IMR-90 (cell line): ENCODE measurements around the gene FRAS1. TPM values are rescaled to one million over a fixed set of nuclear protein-coding genes. Genes with fewer than 3 reads are reported as not detected.

Experiments used
- ATAC-seq: fragments of 200-7000 bp; cut with Tn5 transposase; 2 replicates; pipeline ENCODE4 v1.9.1; 2020; ENCODE audit warnings: low read depth, mild to moderate bottlenecking, moderate library complexity
- BruUV-seq: library from RNA; stranded (reverse); fragments of 400-500 nt; replicated peaks from 2 replicates; lab custom pipeline; 2021; lab: Mats Ljungman, UMichigan
- CTCF ChIA-PET: fragments of 300-600 bp; formaldehyde crosslinking; extraction: SDS; loops from one replicate; lab custom pipeline; 2021; ENCODE audit warnings: antibody characterized with exemption; lab: Yijun Ruan, JAX
- POLR2A ChIA-PET: fragments of 300-600 bp; sonication (Branson Sonifier 250); formaldehyde crosslinking; loops from one replicate; lab custom pipeline; 2022; ENCODE audit warnings: antibody characterized with exemption; ENCODE audit not compliant: unreplicated experiment; lab: Charles Lee
- DNase-seq: peaks from one replicate; pipeline ENCODE4 v3.0.0; 2013
- H2AFZ ChIP-seq: replicated peaks from 2 replicates; pipeline ENCODE3; 2013; ENCODE audit warnings: low read length, mild to moderate bottlenecking; ENCODE audit not compliant: poor library complexity
- H2AK5ac ChIP-seq: 2 replicates; pipeline ENCODE4 v1.6.1; 2013; ENCODE audit warnings: low read depth, low read length, inconsistent platforms
- H2AK9ac ChIP-seq: replicated peaks from 2 replicates; pipeline ENCODE3; 2013; ENCODE audit warnings: mild to moderate bottlenecking, low read depth, low read length, moderate library complexity; ENCODE audit not compliant: poor library complexity
- H2BK120ac ChIP-seq: 2 replicates; pipeline ENCODE4 v1.6.1; 2013; ENCODE audit warnings: low read depth, low read length, inconsistent platforms
- H2BK15ac ChIP-seq: 3 replicates; pipeline ENCODE4 v1.6.1; 2013; ENCODE audit warnings: low read depth, low read length, inconsistent platforms
- H2BK20ac ChIP-seq: 2 replicates; pipeline ENCODE4 v1.6.1; 2013; ENCODE audit warnings: low read depth, mild to moderate bottlenecking, inconsistent platforms, low read length, moderate library complexity
- H2BK5ac ChIP-seq: 2 replicates; pipeline ENCODE4 v1.6.1; 2013; ENCODE audit warnings: mild to moderate bottlenecking, low read depth, low read length, inconsistent platforms; ENCODE audit not compliant: poor library complexity, severe bottlenecking
- H3K14ac ChIP-seq: replicated peaks from 2 replicates; pipeline ENCODE4 v1.6.1; 2013; ENCODE audit warnings: low read depth, low read length, inconsistent platforms
- H3K18ac ChIP-seq: 2 replicates; pipeline ENCODE4 v1.6.1; 2013; ENCODE audit warnings: low read depth, low read length, control low read depth
- H3K23ac ChIP-seq: 2 replicates; pipeline ENCODE4 v1.6.1; 2013; ENCODE audit warnings: low read depth, low read length, inconsistent platforms
- H3K27ac ChIP-seq: 2 replicates; pipeline ENCODE4 v1.5.1; 2013; ENCODE audit warnings: mild to moderate bottlenecking, control low read depth, low read length; ENCODE audit not compliant: insufficient read depth
- H3K27me3 ChIP-seq: 2 replicates; pipeline ENCODE4 v1.6.1; 2013; ENCODE audit warnings: low read length; ENCODE audit not compliant: control insufficient read depth, insufficient read depth
- H3K36me3 ChIP-seq: 2 replicates; pipeline ENCODE4 v1.6.1; 2013; ENCODE audit warnings: low read length, mixed read lengths; ENCODE audit not compliant: control insufficient read depth, insufficient read depth
- H3K4ac ChIP-seq: 2 replicates; pipeline ENCODE4 v1.6.1; 2013; ENCODE audit warnings: low read depth, low read length, inconsistent platforms
- H3K4me1 ChIP-seq: 2 replicates; pipeline ENCODE4 v1.6.1; 2013; ENCODE audit warnings: low read length, mixed read lengths; ENCODE audit not compliant: control insufficient read depth, insufficient read depth
- H3K4me2 ChIP-seq: 2 replicates; pipeline ENCODE4 v1.6.1; 2013; ENCODE audit warnings: low read depth, mild to moderate bottlenecking, control low read depth, low read length, moderate library complexity
- H3K4me3 ChIP-seq: 2 replicates; pipeline ENCODE4 v1.5.1; 2013; ENCODE audit warnings: low read depth, mild to moderate bottlenecking, control low read depth, low read length, moderate library complexity; ENCODE audit not compliant: insufficient read depth
- H3K56ac ChIP-seq: 2 replicates; pipeline ENCODE4 v1.6.1; 2013; ENCODE audit warnings: low read length, inconsistent platforms; ENCODE audit not compliant: insufficient read depth; ENCODE audit errors: extremely low read depth
- H3K79me1 ChIP-seq, 2 experiments: 2 replicates each; pipeline ENCODE4 v1.6.1; 2013; ENCODE audit warnings: low read length in 2 of 2, inconsistent platforms in 1 of 2, low read depth in 1 of 2
- H3K9ac ChIP-seq: 2 replicates; pipeline ENCODE4 v1.6.1; 2013; ENCODE audit warnings: low read depth, low read length, control low read depth
- H3K9me1 ChIP-seq: 2 replicates; pipeline ENCODE4 v1.6.1; 2013; ENCODE audit warnings: low read length, inconsistent platforms; ENCODE audit not compliant: insufficient read depth
- H3K9me3 ChIP-seq: 2 replicates; pipeline ENCODE4 v1.6.1; 2013; ENCODE audit warnings: low read length; ENCODE audit not compliant: control insufficient read depth, insufficient read depth
- H4K20me1 ChIP-seq: 2 replicates; pipeline ENCODE4 v1.6.1; 2013; ENCODE audit warnings: low read length, inconsistent platforms; ENCODE audit not compliant: insufficient read depth
- H4K5ac ChIP-seq: 2 replicates; pipeline ENCODE4 v1.6.1; 2013; ENCODE audit warnings: mild to moderate bottlenecking, low read depth, low read length, control low read depth
- H4K8ac ChIP-seq, 2 experiments: 2 replicates each; pipeline ENCODE4 v1.6.1; 2013; ENCODE audit warnings: low read depth in 2 of 2, low read length in 2 of 2, control low read depth in 1 of 2, inconsistent platforms in 1 of 2
- H4K91ac ChIP-seq: 2 replicates; pipeline ENCODE4 v1.6.1; 2013; ENCODE audit warnings: low read depth, low read length, inconsistent platforms; ENCODE audit not compliant: insufficient read depth
- BHLHE40 ChIP-seq: fragments of 150-350 bp; IDR thresholded peaks from 2 replicates; pipeline ENCODE4 v1.6.1; 2016; ENCODE audit warnings: mild to moderate bottlenecking, low read depth, low read length
- CEBPB ChIP-seq: IDR thresholded peaks from 2 replicates; pipeline ENCODE4 v1.6.1; 2012; ENCODE audit warnings: low read depth, low read length, improper control_type of control experiment
- CHD1 ChIP-seq: IDR thresholded peaks from 2 replicates; pipeline ENCODE4 v1.6.1; 2012; ENCODE audit warnings: low read depth, low read length, improper control_type of control experiment
- FOS ChIP-seq: fragments of 150-350 bp; IDR thresholded peaks from 2 replicates; pipeline ENCODE4 v1.6.1; 2016; ENCODE audit warnings: low read depth, low read length
- MAFK ChIP-seq: IDR thresholded peaks from 2 replicates; pipeline ENCODE4 v1.6.1; 2012; ENCODE audit warnings: low read depth, low read length, improper control_type of control experiment
- MAZ ChIP-seq: IDR thresholded peaks from 2 replicates; pipeline ENCODE4 v1.6.1; 2012; ENCODE audit warnings: low read depth, mild to moderate bottlenecking, low read length, improper control_type of control experiment, moderate library complexity, borderline replicate concordance
- MXI1 ChIP-seq: IDR thresholded peaks from 2 replicates; pipeline ENCODE4 v1.6.1; 2012; ENCODE audit warnings: low read depth, mild to moderate bottlenecking, low read length, moderate library complexity, borderline replicate concordance
- NFE2L2 ChIP-seq: fragments of 150-350 bp; IDR thresholded peaks from 2 replicates; pipeline ENCODE4 v1.6.1; 2016; ENCODE audit warnings: low read depth, mild to moderate bottlenecking, low read length
- POLR2A ChIP-seq: IDR thresholded peaks from 2 replicates; pipeline ENCODE4 v1.6.1; 2012; ENCODE audit warnings: mild to moderate bottlenecking, low read depth, low read length
- RAD21 ChIP-seq: IDR thresholded peaks from 2 replicates; pipeline ENCODE4 v1.6.1; 2012; ENCODE audit warnings: low read length, improper control_type of control experiment
- RCOR1 ChIP-seq: IDR thresholded peaks from 2 replicates; pipeline ENCODE4 v1.6.1; 2012; ENCODE audit warnings: mild to moderate bottlenecking, low read length, improper control_type of control experiment; ENCODE audit not compliant: insufficient replicate concordance
- RFX5 ChIP-seq: IDR thresholded peaks from 2 replicates; pipeline ENCODE4 v1.8.0; 2012; ENCODE audit warnings: low read depth, mild to moderate bottlenecking, low read length, moderate library complexity
- SMC3 ChIP-seq: fragments of 150-350 bp; IDR thresholded peaks from 2 replicates; pipeline ENCODE4 v1.6.1; 2016; ENCODE audit warnings: low read depth, mild to moderate bottlenecking, antibody characterized with exemption, low read length, moderate library complexity
- WGBS, 2 experiments: methylation state at CpG; one replicate each; pipeline versions ENCODE4 v1.1.5 to v1.1.7; 2013; ENCODE audit warnings: missing lambda C conversion rate in 2 of 2; ENCODE audit not compliant: insufficient read length in 1 of 2; ENCODE audit errors: extremely low coverage in 2 of 2; 5-methylcytosine and 5-hydroxymethylcytosine counted together
- dilution Hi-C: fragments of 300-500 bp; cut with HindIII; formaldehyde crosslinking; loops from one replicate; pipeline ENCODE4 v1.14.3; 2018; ENCODE audit warnings: low sequenced_read_pairs; ENCODE audit not compliant: unreplicated experiment
- in situ Hi-C: fragments of 300-500 bp; cut with MboI; formaldehyde crosslinking; loops from 3 replicates; pipeline ENCODE4 v1.14.3; 2019; ENCODE audit warnings: low sequenced_read_pairs, inconsistent platforms, mixed read lengths
- intact Hi-C: fragments of 100-400 bp; cut with micrococcal nuclease; formaldehyde crosslinking; loops from 2 replicates; pipeline ENCODE4 v1.10.0; 2022
- polyA plus RNA-seq, 3 experiments: library from polyadenylated mRNA; depleted of rRNA; stranded (reverse); fragments of >200 nt; gene quantifications; 2 replicates each; pipeline ENCODE4 v1.2.3, GENCODE V29; 2012; ENCODE audit warnings: low replicate concordance in 1 of 3
- total RNA-seq: library from RNA; depleted of rRNA; stranded (reverse); fragments of >200 nt; gene quantifications from 2 replicates; pipeline ENCODE4 v1.2.3, GENCODE V29; 2012
- TF ChIP-seq, protein P1 (sequence below): fragments of 150-350 bp; IDR thresholded peaks from 2 replicates; pipeline ENCODE4 v1.6.1; 2016; ENCODE audit warnings: low read depth, mild to moderate bottlenecking, low read length, moderate library complexity, borderline replicate concordance
- TF ChIP-seq, protein P2 (sequence below): fragments of 150-350 bp; IDR thresholded peaks from 2 replicates; pipeline ENCODE4 v1.6.1; 2017; ENCODE audit warnings: mild to moderate bottlenecking, antibody characterized with exemption, low read length, low read depth
- TF ChIP-seq, protein P3 (sequence below): conservative IDR thresholded peaks from 2 replicates; pipeline ENCODE4 v1.5.1; 2012; ENCODE audit warnings: mild to moderate bottlenecking, low read depth, low read length, improper control_type of control experiment

The FRAS1 gene
- total and polyA plus RNA-seq, 2 of the 4 experiments (the other 2 are of a cell fraction): under 0.01 to 0.03 TPM

DNA sequence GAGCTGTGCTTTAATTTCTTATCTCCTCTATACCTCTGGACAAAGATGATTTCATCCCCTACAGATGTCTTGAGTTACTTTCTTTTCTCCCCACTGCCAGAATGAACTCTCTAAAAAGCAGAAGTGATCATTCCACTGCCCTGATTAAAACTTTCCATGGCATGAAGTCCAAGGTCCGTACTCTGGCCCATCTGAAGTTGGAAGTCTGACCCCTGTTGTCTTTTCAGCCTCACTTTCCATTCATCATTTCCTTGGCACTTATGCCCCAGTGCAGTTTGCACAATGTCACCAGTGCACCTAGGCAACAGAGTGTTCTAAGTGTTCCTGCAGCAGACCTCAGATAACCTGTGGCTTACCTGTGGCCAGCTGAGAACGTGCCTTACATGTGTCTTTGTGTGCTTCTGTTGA is 242.4 kb downstream of the FRAS1 start:
- peaks cover 6% of the 10 kb centered on the region for H3K4me1 ChIP-seq
- no peak overlapping the region for H4K5ac ChIP-seq
- no peak overlapping the region for H3K4ac ChIP-seq
- no peak overlapping the region for H2AFZ ChIP-seq
- no peaks in the 10 kb centered on the region for H3K36me3 ChIP-seq
- no peak overlapping the region for H2BK20ac ChIP-seq
- CTCF ChIA-PET: no interaction called here
- no peaks in the 10 kb centered on the region for H3K9me3 ChIP-seq
- no peak overlapping the region for H3K4me2 ChIP-seq
- H3K14ac ChIP-seq: no peak overlapping the region
- H4K91ac ChIP-seq: no peak overlapping the region
- peak; percentile 28; the same call in 1 of the 2 replicates for ATAC-seq
- dilution Hi-C loops: no loop called here
- no peak overlapping the region for H3K56ac ChIP-seq
- TF ChIP-seq CHD1: no peak
- no peak for TF ChIP-seq MAZ
- TF ChIP-seq CEBPB: no peak
- no peak for TF ChIP-seq RAD21
- TF ChIP-seq MXI1: no peak
- TF ChIP-seq, protein P1, sequence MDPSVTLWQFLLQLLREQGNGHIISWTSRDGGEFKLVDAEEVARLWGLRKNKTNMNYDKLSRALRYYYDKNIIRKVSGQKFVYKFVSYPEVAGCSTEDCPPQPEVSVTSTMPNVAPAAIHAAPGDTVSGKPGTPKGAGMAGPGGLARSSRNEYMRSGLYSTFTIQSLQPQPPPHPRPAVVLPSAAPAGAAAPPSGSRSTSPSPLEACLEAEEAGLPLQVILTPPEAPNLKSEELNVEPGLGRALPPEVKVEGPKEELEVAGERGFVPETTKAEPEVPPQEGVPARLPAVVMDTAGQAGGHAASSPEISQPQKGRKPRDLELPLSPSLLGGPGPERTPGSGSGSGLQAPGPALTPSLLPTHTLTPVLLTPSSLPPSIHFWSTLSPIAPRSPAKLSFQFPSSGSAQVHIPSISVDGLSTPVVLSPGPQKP: no peak
- TF ChIP-seq POLR2A: no peak
- no peak for TF ChIP-seq RCOR1
- TF ChIP-seq FOS: no peak
- no peak for TF ChIP-seq NFE2L2
- TF ChIP-seq, protein P2, sequence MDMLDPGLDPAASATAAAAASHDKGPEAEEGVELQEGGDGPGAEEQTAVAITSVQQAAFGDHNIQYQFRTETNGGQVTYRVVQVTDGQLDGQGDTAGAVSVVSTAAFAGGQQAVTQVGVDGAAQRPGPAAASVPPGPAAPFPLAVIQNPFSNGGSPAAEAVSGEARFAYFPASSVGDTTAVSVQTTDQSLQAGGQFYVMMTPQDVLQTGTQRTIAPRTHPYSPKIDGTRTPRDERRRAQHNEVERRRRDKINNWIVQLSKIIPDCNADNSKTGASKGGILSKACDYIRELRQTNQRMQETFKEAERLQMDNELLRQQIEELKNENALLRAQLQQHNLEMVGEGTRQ: no peak
- TF ChIP-seq BHLHE40: no peak
- no peak for TF ChIP-seq MAFK
- TF ChIP-seq SMC3: no peak
- TF ChIP-seq RFX5: no peak
- TF ChIP-seq, protein P3, sequence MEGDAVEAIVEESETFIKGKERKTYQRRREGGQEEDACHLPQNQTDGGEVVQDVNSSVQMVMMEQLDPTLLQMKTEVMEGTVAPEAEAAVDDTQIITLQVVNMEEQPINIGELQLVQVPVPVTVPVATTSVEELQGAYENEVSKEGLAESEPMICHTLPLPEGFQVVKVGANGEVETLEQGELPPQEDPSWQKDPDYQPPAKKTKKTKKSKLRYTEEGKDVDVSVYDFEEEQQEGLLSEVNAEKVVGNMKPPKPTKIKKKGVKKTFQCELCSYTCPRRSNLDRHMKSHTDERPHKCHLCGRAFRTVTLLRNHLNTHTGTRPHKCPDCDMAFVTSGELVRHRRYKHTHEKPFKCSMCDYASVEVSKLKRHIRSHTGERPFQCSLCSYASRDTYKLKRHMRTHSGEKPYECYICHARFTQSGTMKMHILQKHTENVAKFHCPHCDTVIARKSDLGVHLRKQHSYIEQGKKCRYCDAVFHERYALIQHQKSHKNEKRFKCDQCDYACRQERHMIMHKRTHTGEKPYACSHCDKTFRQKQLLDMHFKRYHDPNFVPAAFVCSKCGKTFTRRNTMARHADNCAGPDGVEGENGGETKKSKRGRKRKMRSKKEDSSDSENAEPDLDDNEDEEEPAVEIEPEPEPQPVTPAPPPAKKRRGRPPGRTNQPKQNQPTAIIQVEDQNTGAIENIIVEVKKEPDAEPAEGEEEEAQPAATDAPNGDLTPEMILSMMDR: no peak
- H3K79me1 ChIP-seq: no peaks in the 10 kb centered on the region
- in situ Hi-C loops: no loop called here
- no peak overlapping the region for H3K23ac ChIP-seq
- BruUV-seq: no TSS peak
- no peak overlapping the region for H2AK9ac ChIP-seq
- H2BK15ac ChIP-seq: no peak overlapping the region
- H3K9me1 ChIP-seq: no peaks in the 10 kb centered on the region; the same call in 1 of the 2 replicates
- H3K4me3 ChIP-seq: no peak overlapping the region
- H2BK5ac ChIP-seq: no peak overlapping the region
- DNase-seq: peak; percentile 17
- no peak overlapping the region for H3K9ac ChIP-seq
- H4K8ac ChIP-seq: no peak overlapping the region
- no peaks in the 10 kb centered on the region for H4K20me1 ChIP-seq
- intact Hi-C loops: no loop called here
- H3K27me3 ChIP-seq: no peaks in the 10 kb centered on the region
- WGBS, 2 experiments: 88% methylated on average over 1 of the region's 2 CpGs; no CpG with 5 or more reads in 1 of the 2 experiments
- POLR2A ChIA-PET: no interaction called here
- H2AK5ac ChIP-seq: no peak overlapping the region
- no peak overlapping the region for H2BK120ac ChIP-seq
- no peak overlapping the region for H3K27ac ChIP-seq
- H3K18ac ChIP-seq: no peak overlapping the region
